ENCODE data around the gene PPP3R2. TPM values are rescaled to one million over a fixed set of nuclear protein-coding genes. Genes with fewer than 3 reads are reported as not detected.
A peak's percentile ranks its signal among the peaks of the same experiment; 100 is the strongest.

Gene PPP3R2
- total and polyA plus RNA-seq, 10 of the 15 experiments (the other 5 are each of a cell fraction or from before 2014, with no cell fraction given) = not detected

- TF ChIP-seq ZBTB33 (IDR thresholded peaks at IDR 0.05) (no peak), ATF7 (IDR thresholded peaks at IDR 0.05; ENCODE audit: low read depth) (peak; percentile 50), CEBPB (IDR thresholded peaks at IDR 0.05; ENCODE audit: borderline replicate concordance in 1 of 2, low read depth in 2 of 2, low read length in 2 of 2) (no peak), CBFB (IDR thresholded peaks at IDR 0.05; ENCODE audit: low read depth) (no peak), PAX8 (IDR thresholded peaks at IDR 0.05) (no peak), JUNB (IDR thresholded peaks at IDR 0.05) (peak; percentile 61)
Observed at GRCh38 chr9:101566904-101567724, 27.7 kb downstream of the PPP3R2 start (continued).

- in situ Hi-C loops (cut with MboI) (no loop called here), intact Hi-C loops (cut with micrococcal nuclease; ENCODE audit: unreplicated experiment) (no loop called here)
- ChIA-PET CTCF (interaction anchor here (0.9 to 1.8 kb wide), 5 partner anchors 9 to 105 kb away, joined by 3 to 4 read pairs (median 4); partner anchors contain the start of gene RNF20), POLR2A (interaction anchor here (0.6 kb wide), 1 partner anchor 31 kb away, joined by 8 read pairs; no protein-coding TSS in a partner anchor), RAD21 (ENCODE audit: unreplicated experiment) (no interaction called here), SMC1A (ENCODE audit: uncharacterized antibody, unreplicated experiment) (interaction anchor here (0.7 kb wide), 1 partner anchor 9 kb away, joined by 4 read pairs; no protein-coding TSS in a partner anchor)
- no peak overlapping the region for H2AFZ ChIP-seq (ENCODE audit: control insufficient read depth, low read depth, low read length)
- H3K4me3 ChIP-seq = no peak overlapping the region
- H3K9ac ChIP-seq (ENCODE audit: control insufficient read depth, insufficient read depth, low read length) = no peak overlapping the region
- no peak overlapping the region for H3K4me2 ChIP-seq (ENCODE audit: control insufficient read depth, insufficient read depth)
- H3K27me3 ChIP-seq (replicated peaks in 1 of 2; ENCODE audit: control insufficient read depth in 2 of 2, insufficient read depth in 2 of 2, low read length in 1 of 2) = no peaks in the 10 kb centered on the region
- H3K79me2 ChIP-seq (ENCODE audit: control insufficient read depth, insufficient read depth, low read length) = no peaks in the 10 kb centered on the region
- ATAC-seq = no peak
- H3K36me3 ChIP-seq (ENCODE audit: control insufficient read depth in 2 of 2, insufficient read depth in 2 of 2, low read length in 1 of 2) = peaks cover 3 to 10% of the 10 kb centered on the region in 2 experiments
- BruUV-seq (replicated peaks) = no TSS peak
- H3K4me1 ChIP-seq (ENCODE audit: control insufficient read depth, insufficient read depth, low read length) = no peaks in the 10 kb centered on the region
- H3K27ac ChIP-seq (ENCODE audit: control insufficient read depth, insufficient read depth) = no peak overlapping the region
- FAIRE-seq = no peak
- H3K9me3 ChIP-seq (replicated peaks; ENCODE audit: control insufficient read depth, insufficient read depth, low read length) = no peaks in the 10 kb centered on the region
- no peaks in the 10 kb centered on the region for H4K20me1 ChIP-seq (ENCODE audit: control insufficient read depth, insufficient read depth)
- DNase-seq (ENCODE audit: low read depth, low spot score) = no peak
- TF ChIP-seq EGR1 (IDR thresholded peaks at IDR 0.05; ENCODE audit: borderline replicate concordance in 1 of 2, low read depth in 2 of 2, low read length in 2 of 2) (no peak), POLR2AphosphoS2 (IDR thresholded peaks at IDR 0.05; ENCODE audit: low read depth, low read length) (no peak), FOXK2 (IDR thresholded peaks at IDR 0.05) (no peak), SMAD5 (IDR thresholded peaks at IDR 0.05; ENCODE audit: low read depth) (no peak), CBX5 (IDR thresholded peaks at IDR 0.05; ENCODE audit: low read depth) (no peak), E2F8 (IDR thresholded peaks at IDR 0.05; ENCODE audit: low read depth, partially characterized antibody) (no peak), RELB (IDR thresholded peaks at IDR 0.05; ENCODE audit: low read depth) (no peak), CHD4 (IDR thresholded peaks at IDR 0.05) (no peak), ZNF207 (IDR thresholded peaks at IDR 0.05; ENCODE audit: borderline replicate concordance) (no peak), YY1 (IDR thresholded peaks at IDR 0.05; ENCODE audit: low read depth, low read length) (no peak), NR2C2 (IDR thresholded peaks at IDR 0.05; ENCODE audit: borderline replicate concordance, control insufficient read depth, insufficient read length, low read depth) (no peak), PAX5 (IDR thresholded peaks at IDR 0.05; ENCODE audit: borderline replicate concordance, low read depth, low read length) (no peak)
Observed at GRCh38 chr9:101564252-101564651, 30.5 kb downstream of the PPP3R2 start.
